Measurements from ENCODE around the gene AKAP10.

DNA sequence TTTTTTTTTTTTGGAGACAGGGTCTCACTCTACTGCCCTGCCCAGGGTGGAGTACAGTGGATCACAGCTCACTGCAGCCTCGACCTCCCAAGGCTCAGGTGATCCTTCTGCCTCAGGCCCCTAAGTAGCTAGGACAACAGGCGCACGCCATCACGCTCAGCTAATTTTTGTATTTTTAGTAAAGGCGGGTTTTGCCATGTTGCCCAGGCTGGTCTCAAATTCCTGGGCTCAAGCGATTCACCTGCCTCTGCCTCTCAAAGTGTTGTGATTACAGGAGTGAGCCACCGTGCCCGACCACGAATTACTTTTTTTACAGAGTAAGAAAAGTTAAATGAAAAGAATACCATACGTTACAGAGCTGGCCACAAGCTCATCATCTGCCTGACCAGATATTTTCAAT lies 38.9 kb downstream of the AKAP10 start:
- TF ChIP-seq, protein P1, sequence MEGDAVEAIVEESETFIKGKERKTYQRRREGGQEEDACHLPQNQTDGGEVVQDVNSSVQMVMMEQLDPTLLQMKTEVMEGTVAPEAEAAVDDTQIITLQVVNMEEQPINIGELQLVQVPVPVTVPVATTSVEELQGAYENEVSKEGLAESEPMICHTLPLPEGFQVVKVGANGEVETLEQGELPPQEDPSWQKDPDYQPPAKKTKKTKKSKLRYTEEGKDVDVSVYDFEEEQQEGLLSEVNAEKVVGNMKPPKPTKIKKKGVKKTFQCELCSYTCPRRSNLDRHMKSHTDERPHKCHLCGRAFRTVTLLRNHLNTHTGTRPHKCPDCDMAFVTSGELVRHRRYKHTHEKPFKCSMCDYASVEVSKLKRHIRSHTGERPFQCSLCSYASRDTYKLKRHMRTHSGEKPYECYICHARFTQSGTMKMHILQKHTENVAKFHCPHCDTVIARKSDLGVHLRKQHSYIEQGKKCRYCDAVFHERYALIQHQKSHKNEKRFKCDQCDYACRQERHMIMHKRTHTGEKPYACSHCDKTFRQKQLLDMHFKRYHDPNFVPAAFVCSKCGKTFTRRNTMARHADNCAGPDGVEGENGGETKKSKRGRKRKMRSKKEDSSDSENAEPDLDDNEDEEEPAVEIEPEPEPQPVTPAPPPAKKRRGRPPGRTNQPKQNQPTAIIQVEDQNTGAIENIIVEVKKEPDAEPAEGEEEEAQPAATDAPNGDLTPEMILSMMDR (conservative IDR thresholded peaks at IDR 0.05): no peak
- no peak for TF ChIP-seq EZH2 (IDR thresholded peaks at IDR 0.05; ENCODE audit: low read depth)
